ENCODE data around the gene NFIA. TPM values are rescaled to one million over a fixed set of nuclear protein-coding genes. Genes with fewer than 3 reads are reported as not detected.
A peak's percentile ranks its signal among the peaks of the same experiment; 100 is the strongest.

The NFIA gene
- total RNA-seq, 1 donor from 2014 or later: 163 TPM

DNA sequence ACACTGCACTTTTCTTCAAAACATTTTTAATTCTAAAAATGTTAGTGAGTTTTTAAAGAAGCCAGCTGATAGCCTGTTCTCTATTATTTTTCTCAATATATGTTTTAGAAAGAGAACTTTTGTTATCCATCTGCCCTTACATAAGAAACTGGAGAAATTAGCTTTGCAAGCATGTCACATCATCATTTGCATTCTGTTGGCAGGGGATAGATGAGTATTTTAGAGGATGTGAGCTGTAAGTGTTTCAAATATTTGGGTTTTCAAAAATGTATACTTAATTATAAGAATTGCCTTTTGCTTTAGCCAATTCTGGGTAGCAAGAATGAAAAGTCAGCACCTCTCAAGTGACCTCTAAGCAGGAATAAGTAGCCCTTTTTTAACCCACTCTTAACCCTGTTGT, 7.4 kb downstream of the NFIA start:
- H3K36me3 Mint-ChIP-seq: peaks cover 19% of the 10 kb centered on the region
- no peak overlapping the region for H3K27ac Mint-ChIP-seq
- TF ChIP-seq, protein P1, sequence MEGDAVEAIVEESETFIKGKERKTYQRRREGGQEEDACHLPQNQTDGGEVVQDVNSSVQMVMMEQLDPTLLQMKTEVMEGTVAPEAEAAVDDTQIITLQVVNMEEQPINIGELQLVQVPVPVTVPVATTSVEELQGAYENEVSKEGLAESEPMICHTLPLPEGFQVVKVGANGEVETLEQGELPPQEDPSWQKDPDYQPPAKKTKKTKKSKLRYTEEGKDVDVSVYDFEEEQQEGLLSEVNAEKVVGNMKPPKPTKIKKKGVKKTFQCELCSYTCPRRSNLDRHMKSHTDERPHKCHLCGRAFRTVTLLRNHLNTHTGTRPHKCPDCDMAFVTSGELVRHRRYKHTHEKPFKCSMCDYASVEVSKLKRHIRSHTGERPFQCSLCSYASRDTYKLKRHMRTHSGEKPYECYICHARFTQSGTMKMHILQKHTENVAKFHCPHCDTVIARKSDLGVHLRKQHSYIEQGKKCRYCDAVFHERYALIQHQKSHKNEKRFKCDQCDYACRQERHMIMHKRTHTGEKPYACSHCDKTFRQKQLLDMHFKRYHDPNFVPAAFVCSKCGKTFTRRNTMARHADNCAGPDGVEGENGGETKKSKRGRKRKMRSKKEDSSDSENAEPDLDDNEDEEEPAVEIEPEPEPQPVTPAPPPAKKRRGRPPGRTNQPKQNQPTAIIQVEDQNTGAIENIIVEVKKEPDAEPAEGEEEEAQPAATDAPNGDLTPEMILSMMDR (IDR thresholded peaks at IDR 0.05; ENCODE audit: unreplicated experiment): no peak
- H3K27me3 Mint-ChIP-seq (ENCODE audit: low read depth): no peaks in the 10 kb centered on the region
- H3K4me3 Mint-ChIP-seq: no peak overlapping the region
- DNase-seq (ENCODE audit: low spot score in 2 of 2, unreplicated experiment in 2 of 2): no peak
- peaks cover 78% of the 10 kb centered on the region for H3K4me1 Mint-ChIP-seq
- H3K9me3 Mint-ChIP-seq: no peaks in the 10 kb centered on the region

DNA sequence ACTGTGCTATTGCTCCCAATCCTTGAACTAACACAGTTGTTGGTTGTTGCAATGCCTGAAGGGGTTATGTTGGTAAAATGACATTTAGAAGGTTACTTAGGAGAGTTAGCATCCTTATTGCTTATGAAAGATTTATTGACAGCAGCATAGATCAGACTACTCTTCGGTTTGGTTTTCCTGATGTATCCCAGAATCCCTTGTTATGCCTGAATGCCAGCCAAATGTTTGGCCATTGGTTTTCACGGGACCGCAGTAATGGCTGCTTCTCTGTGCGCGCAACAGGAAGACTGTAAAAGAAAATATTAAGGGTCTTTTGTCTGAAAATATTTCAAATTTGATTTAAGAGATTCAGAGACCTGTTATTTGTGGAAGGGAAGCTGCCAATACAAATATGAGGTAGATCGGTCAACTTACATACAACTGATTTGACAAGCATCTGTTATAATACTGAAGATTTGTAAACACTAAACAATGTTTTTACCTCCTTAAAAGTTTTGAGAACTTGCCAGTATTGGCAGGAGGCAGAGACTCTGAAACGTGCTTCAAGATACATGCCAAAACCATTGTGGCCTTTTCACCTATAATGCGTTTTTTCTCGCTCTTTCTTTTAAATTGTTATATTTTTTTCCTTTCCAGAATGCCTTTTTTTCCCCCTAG, 8.3 kb downstream of the NFIA start:
- Mint-ChIP-seq H3K27ac (peak overlapping the region; percentile 53), H3K27me3 (ENCODE audit: low read depth) (no peaks in the 10 kb centered on the region), H3K4me3 (no peak overlapping the region), H3K36me3 (peaks cover 19% of the 10 kb centered on the region), H3K9me3 (no peaks in the 10 kb centered on the region), H3K4me1 (peaks cover 77% of the 10 kb centered on the region)
- DNase-seq (ENCODE audit: low spot score in 2 of 2, unreplicated experiment in 2 of 2): no peak
- TF ChIP-seq, protein P1 (IDR thresholded peaks at IDR 0.05; ENCODE audit: unreplicated experiment): no peak

DNA sequence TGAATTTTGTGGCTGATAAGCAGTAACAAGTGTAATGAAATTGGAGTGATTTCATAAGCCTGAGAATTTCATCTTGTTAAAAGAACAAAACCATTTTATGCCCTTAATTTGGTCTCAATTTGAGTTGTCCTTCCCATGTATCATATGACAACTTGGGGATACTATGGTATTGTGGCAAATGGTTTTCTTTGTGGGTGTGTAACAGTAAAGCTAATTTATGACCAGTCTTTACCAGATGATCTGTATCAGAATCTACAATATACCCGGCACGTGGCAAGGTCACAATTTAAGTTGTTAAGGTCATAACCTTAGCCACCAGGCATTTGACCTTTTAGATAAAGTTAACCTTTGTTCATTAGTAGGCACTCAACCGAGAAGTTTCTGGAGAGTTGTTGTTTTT, 9.1 kb downstream of the NFIA start:
- no peaks in the 10 kb centered on the region for H3K9me3 Mint-ChIP-seq
- TF ChIP-seq, protein P1 (IDR thresholded peaks at IDR 0.05; ENCODE audit: unreplicated experiment): no peak
- no peaks in the 10 kb centered on the region for H3K27me3 Mint-ChIP-seq (ENCODE audit: low read depth)
- H3K27ac Mint-ChIP-seq: peak overlapping the region; percentile 16
- H3K36me3 Mint-ChIP-seq: peaks cover 19% of the 10 kb centered on the region
- H3K4me3 Mint-ChIP-seq: no peak overlapping the region
- no peak for DNase-seq (ENCODE audit: low spot score in 2 of 2, unreplicated experiment in 2 of 2)
- H3K4me1 Mint-ChIP-seq: peaks cover 70% of the 10 kb centered on the region

DNA sequence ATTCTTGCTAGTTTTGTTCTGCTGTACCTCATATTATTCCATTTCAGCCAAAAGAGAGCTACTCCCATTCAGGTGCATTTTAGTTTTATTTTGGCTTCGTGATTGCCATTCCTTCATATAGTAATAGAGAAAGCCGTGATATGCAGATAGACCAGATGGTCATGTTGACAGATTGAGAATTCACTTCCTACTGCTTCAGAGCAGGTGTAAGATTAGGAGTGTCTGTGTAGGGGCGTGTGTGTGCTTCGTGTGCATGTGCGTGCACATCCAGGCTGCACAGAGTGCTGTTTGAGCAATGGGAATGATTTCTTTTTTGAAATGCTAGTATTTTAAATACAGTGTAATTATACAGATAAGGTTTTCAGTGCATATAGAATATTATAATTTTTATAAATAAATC, 10.3 kb downstream of the NFIA start:
- Mint-ChIP-seq H3K27me3 (ENCODE audit: low read depth) (no peaks in the 10 kb centered on the region), H3K36me3 (peaks cover 19% of the 10 kb centered on the region), H3K9me3 (no peaks in the 10 kb centered on the region), H3K4me1 (peaks cover 70% of the 10 kb centered on the region), H3K27ac (peak overlapping the region; percentile 51), H3K4me3 (no peak overlapping the region)
- DNase-seq (ENCODE audit: low spot score in 2 of 2, unreplicated experiment in 2 of 2): no peak
- TF ChIP-seq, protein P1 (IDR thresholded peaks at IDR 0.05; ENCODE audit: unreplicated experiment): no peak

DNA sequence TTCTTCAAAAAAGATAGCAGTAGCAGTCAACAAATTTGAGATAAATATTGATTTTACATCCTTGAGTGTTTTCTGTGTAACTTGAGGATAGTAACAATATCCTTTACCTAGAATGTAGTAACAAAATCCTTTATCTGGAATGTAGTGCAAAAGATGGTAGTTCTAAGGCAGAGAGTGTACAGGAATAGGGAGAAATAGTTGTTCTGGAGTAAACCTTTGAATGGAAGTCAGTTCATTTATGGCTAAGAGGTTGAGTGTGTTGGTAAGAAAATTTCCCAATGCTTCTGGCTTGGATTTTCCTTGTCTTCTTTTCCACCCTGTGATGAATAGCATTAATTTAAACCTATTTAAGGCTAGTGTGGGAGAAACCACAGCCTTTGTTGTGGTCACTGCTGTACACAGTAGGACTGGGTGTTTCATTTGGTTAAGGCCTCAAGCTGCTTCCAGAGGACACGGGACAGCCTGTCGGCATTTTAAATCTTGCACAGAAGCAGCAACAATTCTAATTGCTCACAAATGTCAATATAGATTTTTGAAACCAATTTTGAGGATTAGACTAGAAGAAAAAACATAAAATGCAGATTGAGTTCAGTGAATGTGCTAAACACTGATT, 11.3 kb downstream of the NFIA start:
- TF ChIP-seq, protein P1 (IDR thresholded peaks at IDR 0.05; ENCODE audit: unreplicated experiment): no peak
- no peaks in the 10 kb centered on the region for H3K9me3 Mint-ChIP-seq
- H3K27me3 Mint-ChIP-seq (ENCODE audit: low read depth): no peaks in the 10 kb centered on the region
- H3K36me3 Mint-ChIP-seq: peaks cover 12% of the 10 kb centered on the region
- H3K4me3 Mint-ChIP-seq: peak overlapping the region; percentile 16
- peak overlapping the region; percentile 73 for H3K27ac Mint-ChIP-seq
- no peak for DNase-seq (ENCODE audit: low spot score in 2 of 2, unreplicated experiment in 2 of 2)
- peaks cover 67% of the 10 kb centered on the region for H3K4me1 Mint-ChIP-seq
